ENCODE results near the gene ZNF708.
"Not testable (repeated sequence)": the region's sequence is repeated elsewhere in the genome, so short reads cannot be mapped to it uniquely, and the experiment has no call there.

DNA sequence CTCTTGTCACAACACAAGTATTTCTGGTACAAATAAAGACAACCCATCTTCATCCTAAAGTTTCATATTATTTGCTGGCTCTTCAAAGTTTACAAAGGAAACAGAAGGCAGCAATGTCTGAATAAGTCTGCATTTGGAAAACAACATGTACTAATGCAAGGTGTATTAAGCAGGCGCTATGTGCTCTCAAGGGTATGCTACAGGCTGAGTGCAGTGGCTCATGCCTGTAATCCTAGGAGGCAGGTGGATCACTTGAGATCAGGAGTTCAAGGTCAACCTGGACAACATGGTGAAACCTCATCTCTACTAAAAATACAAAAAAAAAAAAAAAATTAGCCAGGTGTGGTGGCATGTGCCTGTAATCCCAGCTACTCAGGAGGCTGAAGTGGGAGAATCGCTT, 16.4 kb downstream of the ZNF708 start:
- not testable (repeated sequence) for TF ChIP-seq FOXA1 (IDR thresholded peaks at IDR 0.05); LEF1 (IDR thresholded peaks at IDR 0.05; ENCODE audit: borderline replicate concordance); L3MBTL2 (conservative IDR thresholded peaks at IDR 0.05); SUZ12 (IDR thresholded peaks at IDR 0.05); BHLHE40 (IDR thresholded peaks at IDR 0.05; ENCODE audit: borderline replicate concordance); ELF4 (IDR thresholded peaks at IDR 0.05); NFRKB (IDR thresholded peaks at IDR 0.05); FOXK2 (IDR thresholded peaks at IDR 0.05); SP1 (IDR thresholded peaks at IDR 0.05); FOXM1 (IDR thresholded peaks at IDR 0.05; ENCODE audit: borderline replicate concordance)
